Stimulated activated CD4-positive, alpha-beta T cell treated with anti-CD3 and anti-CD28 coated beads, Interleukin-12 subunit alpha, Interleukin-12 subunit beta, amount 100 ng/mL, for 48 hours (primary cell): ENCODE results near the gene IRF7.
"Not testable (repeated sequence)": the region's sequence is repeated elsewhere in the genome, so short reads cannot be mapped to it uniquely, and the experiment has no call there.

Experiments used
- DNase-seq, 3 donors: peaks; one replicate each; pipeline ENCODE4 v3.0.0-alpha.2; 2020; ENCODE audit warnings: low read depth in 2 of 3, low spot score in 1 of 3

Gene IRF7

GRCh38 chr11:584287-584686 is 31.5 kb downstream of the IRF7 start:
- no peak for DNase-seq

GRCh38 chr11:581752-582151 is 34.0 kb downstream of the IRF7 start:
- DNase-seq = no peak

- DNase-seq = no peak
Observed at GRCh38 chr11:581342-581741, 34.4 kb downstream of the IRF7 start.

- no peak for DNase-seq
Observed at GRCh38 chr11:579830-580601, 35.7 kb downstream of the IRF7 start.

- no peak for DNase-seq
Observed at GRCh38 chr11:578276-579035, 37.3 kb downstream of the IRF7 start.

GRCh38 chr11:577611-577894 is 38.2 kb downstream of the IRF7 start:
- DNase-seq = no peak

- no peak for DNase-seq
Observed at GRCh38 chr11:576811-577610, 38.7 kb downstream of the IRF7 start.

- peak; percentile 86 to 94 (median 91) for DNase-seq
Observed at GRCh38 chr11:575996-576768, 39.6 kb downstream of the IRF7 start, which contains the start of gene PHRF1. Gene PHRF1 (plus strand): TSS chr11:576470. CDS start chr11:581513, 5,043 bp downstream.

- no peak for DNase-seq
Observed at GRCh38 chr11:575313-575995, 40.3 kb downstream of the IRF7 start.

- no peak for DNase-seq
Observed at GRCh38 chr11:574632-575312, 41.0 kb downstream of the IRF7 start.

- DNase-seq = not testable (repeated sequence)
Observed at GRCh38 chr11:574031-574570, 41.6 kb downstream of the IRF7 start.

- no peak for DNase-seq
Observed at GRCh38 chr11:573146-573759, 42.5 kb downstream of the IRF7 start.

GRCh38 chr11:571802-572185 is 44.0 kb downstream of the IRF7 start:
- no peak for DNase-seq

GRCh38 chr11:569158-569885 is 46.4 kb downstream of the IRF7 start:
- no peak for DNase-seq

GRCh38 chr11:568306-569157 is 47.2 kb downstream of the IRF7 start:
- DNase-seq = peak; percentile 85 to 93 (median 88)

- no peak for DNase-seq
Observed at GRCh38 chr11:567629-568292, 48.0 kb downstream of the IRF7 start.

- DNase-seq = no peak
Observed at GRCh38 chr11:567011-567628, 48.6 kb downstream of the IRF7 start.
